Esophagus muscularis mucosa (tissue), 3 donors: ENCODE measurements around the gene FANK1.

ENCODE experiments used
- CTCF ChIP-seq, 3 experiments: fragments of 200-600 bp in 2 of 3; fragments of 450-650 bp in 1 of 3; sonication (generic) in 2 of 3; IDR thresholded peaks; one replicate each; pipeline ENCODE4 v1.5.1; 2017 to 2019; ENCODE audit warnings: antibody characterized with exemption in 3 of 3, mild to moderate bottlenecking in 2 of 3, moderate library complexity in 1 of 3
- POLR2A ChIP-seq: fragments of 450-650 bp; IDR thresholded peaks from one replicate; pipeline ENCODE4 v1.6.1; 2017; ENCODE audit warnings: antibody characterized with exemption, moderate library complexity, mild to moderate bottlenecking, low read depth

GRCh38 chr10:126004752-126005151 is 108.4 kb downstream of the FANK1 start:
- TF ChIP-seq POLR2A (no peak), CTCF (IDR thresholded peaks at IDR 0.05) (no peak)
